ENCODE measurements around the gene MAS1.

DNA sequence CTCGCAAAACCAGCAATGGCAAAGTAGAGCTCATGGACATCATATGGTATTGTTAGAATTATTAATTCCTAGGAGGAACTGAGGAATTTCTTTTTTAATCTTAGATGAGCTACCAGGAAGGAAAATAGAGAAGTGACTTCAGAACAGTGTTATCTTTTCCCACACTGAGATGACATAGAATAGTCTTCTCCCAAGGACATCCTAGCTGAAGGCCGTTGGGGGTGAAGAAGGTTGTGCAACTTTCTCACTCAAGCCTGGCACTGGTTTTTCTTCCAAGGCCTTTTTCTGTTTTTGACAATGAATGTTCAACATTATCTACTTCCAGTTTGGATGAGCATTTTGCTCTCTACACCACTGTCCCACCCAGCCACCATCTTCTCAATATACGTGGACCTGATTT, 35.8 kb upstream of the MAS1 start:
- TF ChIP-seq, protein P1, sequence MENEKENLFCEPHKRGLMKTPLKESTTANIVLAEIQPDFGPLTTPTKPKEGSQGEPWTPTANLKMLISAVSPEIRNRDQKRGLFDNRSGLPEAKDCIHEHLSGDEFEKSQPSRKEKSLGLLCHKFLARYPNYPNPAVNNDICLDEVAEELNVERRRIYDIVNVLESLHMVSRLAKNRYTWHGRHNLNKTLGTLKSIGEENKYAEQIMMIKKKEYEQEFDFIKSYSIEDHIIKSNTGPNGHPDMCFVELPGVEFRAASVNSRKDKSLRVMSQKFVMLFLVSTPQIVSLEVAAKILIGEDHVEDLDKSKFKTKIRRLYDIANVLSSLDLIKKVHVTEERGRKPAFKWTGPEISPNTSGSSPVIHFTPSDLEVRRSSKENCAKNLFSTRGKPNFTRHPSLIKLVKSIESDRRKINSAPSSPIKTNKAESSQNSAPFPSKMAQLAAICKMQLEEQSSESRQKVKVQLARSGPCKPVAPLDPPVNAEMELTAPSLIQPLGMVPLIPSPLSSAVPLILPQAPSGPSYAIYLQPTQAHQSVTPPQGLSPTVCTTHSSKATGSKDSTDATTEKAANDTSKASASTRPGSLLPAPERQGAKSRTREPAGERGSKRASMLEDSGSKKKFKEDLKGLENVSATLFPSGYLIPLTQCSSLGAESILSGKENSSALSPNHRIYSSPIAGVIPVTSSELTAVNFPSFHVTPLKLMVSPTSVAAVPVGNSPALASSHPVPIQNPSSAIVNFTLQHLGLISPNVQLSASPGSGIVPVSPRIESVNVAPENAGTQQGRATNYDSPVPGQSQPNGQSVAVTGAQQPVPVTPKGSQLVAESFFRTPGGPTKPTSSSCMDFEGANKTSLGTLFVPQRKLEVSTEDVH (IDR thresholded peaks at IDR 0.05; ENCODE audit: low read depth, partially characterized antibody), result no peak
- TF ChIP-seq MXI1 (IDR thresholded peaks at IDR 0.05; ENCODE audit: low read depth, low read length) (no peak), BHLHE40 (IDR thresholded peaks at IDR 0.05; ENCODE audit: borderline replicate concordance in 1 of 2, low read depth in 2 of 2, low read length in 1 of 2) (no peak), ZNF274 (IDR thresholded peaks at IDR 0.05; ENCODE audit: insufficient read depth, insufficient read length) (no peak), CHD2 (IDR thresholded peaks at IDR 0.05; ENCODE audit: borderline replicate concordance, low read depth, low read length) (no peak), HDAC6 (IDR thresholded peaks at IDR 0.05; ENCODE audit: unreplicated experiment) (no peak)

Measured in GM12878 (cell line).